ENCODE results near the gene PSG6.
"Not testable (repeated sequence)": the region's sequence is repeated elsewhere in the genome, so short reads cannot be mapped to it uniquely, and the experiment has no call there.

Gene PSG6

GRCh38 chr19:42930214-42930613, 12.5 kb upstream of the PSG6 start:
- TF ChIP-seq, protein P1, sequence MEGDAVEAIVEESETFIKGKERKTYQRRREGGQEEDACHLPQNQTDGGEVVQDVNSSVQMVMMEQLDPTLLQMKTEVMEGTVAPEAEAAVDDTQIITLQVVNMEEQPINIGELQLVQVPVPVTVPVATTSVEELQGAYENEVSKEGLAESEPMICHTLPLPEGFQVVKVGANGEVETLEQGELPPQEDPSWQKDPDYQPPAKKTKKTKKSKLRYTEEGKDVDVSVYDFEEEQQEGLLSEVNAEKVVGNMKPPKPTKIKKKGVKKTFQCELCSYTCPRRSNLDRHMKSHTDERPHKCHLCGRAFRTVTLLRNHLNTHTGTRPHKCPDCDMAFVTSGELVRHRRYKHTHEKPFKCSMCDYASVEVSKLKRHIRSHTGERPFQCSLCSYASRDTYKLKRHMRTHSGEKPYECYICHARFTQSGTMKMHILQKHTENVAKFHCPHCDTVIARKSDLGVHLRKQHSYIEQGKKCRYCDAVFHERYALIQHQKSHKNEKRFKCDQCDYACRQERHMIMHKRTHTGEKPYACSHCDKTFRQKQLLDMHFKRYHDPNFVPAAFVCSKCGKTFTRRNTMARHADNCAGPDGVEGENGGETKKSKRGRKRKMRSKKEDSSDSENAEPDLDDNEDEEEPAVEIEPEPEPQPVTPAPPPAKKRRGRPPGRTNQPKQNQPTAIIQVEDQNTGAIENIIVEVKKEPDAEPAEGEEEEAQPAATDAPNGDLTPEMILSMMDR (conservative IDR thresholded peaks at IDR 0.05; ENCODE audit: low read depth, low read length) = peak; percentile 53
- not testable (repeated sequence) for H3K4me3 ChIP-seq (ENCODE audit: low read depth, low read length)
- peak; percentile 54 for DNase-seq (ENCODE audit: low read depth)

GRCh38 chr19:42928896-42929295, 11.2 kb upstream of the PSG6 start:
- DNase-seq (ENCODE audit: low read depth) = no peak
- TF ChIP-seq, protein P1 (conservative IDR thresholded peaks at IDR 0.05; ENCODE audit: low read depth, low read length) = no peak
- H3K4me3 ChIP-seq (ENCODE audit: low read depth, low read length) = no peak overlapping the region

DNA sequence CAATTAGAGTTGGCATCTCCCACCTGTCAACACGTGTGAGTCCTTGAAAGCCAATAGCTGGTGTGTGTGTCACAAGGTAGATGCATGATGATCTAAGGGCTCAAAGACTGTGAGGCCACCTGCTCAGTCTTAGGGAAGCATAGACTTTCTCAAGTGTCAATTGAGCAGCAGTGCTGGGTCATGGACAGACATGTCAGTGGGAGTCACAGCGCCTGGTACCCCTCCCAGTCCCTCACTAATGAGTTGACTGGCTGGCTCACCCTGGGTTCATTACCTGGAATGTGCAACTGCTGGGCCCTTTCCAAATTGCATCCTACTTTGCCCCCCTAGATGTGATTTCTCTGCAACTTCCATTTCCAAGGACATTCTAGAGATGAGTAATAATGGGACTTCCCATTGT, 9.1 kb upstream of the PSG6 start:
- no peak overlapping the region for H3K4me3 ChIP-seq (ENCODE audit: low read depth, low read length)
- TF ChIP-seq, protein P1 (conservative IDR thresholded peaks at IDR 0.05; ENCODE audit: low read depth, low read length) = no peak

GRCh38 chr19:42923106-42923505, 5.4 kb upstream of the PSG6 start:
- not testable (repeated sequence) for H3K4me3 ChIP-seq (ENCODE audit: low read depth, low read length)
- TF ChIP-seq, protein P1 (conservative IDR thresholded peaks at IDR 0.05; ENCODE audit: low read depth, low read length) = peak; percentile 81
- DNase-seq (ENCODE audit: low read depth) = peak; percentile 82

More for the DNA sequence above, 9.1 kb upstream of the PSG6 start:
- DNase-seq (ENCODE audit: low read depth) = no peak

DNA sequence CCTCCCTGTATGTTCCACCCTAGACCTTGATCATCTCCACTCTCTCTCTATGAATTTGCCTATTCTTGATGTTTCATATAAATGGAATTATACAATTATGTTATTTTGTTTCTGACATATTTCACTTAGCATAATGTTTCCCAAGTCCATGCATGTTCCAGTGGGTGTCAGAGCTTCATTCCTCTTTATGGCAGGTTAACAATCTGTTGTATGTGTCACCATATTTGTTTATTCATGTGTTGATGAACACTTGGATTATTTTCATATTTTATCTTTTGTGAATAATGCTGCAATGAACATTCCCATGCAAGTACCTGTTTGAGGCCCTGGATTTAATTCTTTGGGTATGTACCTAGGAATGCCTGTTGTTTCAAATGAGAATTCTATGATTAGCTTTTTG, 3.3 kb upstream of the PSG6 start:
- not testable (repeated sequence) for H3K4me3 ChIP-seq (ENCODE audit: low read depth, low read length); DNase-seq (ENCODE audit: low read depth)

DNA sequence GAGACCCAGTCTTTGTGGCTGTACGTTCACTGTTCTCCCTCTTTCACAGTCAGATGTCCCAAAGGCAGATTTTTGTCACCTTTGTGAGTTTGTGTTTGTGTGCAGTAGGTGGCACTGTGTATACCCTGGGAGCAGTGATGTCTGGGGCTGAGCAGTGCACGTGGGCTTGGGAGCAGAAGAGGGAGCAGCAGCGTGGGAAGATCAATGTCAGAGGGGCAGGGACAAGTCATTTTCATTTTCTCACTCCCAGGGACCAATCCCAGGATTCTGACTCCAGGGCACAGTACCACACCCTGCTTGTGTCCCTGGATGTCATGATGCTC, 2.0 kb upstream of the PSG6 start:
- no peak overlapping the region for H3K4me3 ChIP-seq (ENCODE audit: low read depth, low read length)
- DNase-seq (ENCODE audit: low read depth) = peak; percentile 7
- TF ChIP-seq, protein P1 (conservative IDR thresholded peaks at IDR 0.05; ENCODE audit: low read depth, low read length) = no peak

GRCh38 chr19:42919070-42919756, 1.5 kb upstream of the PSG6 start:
- H3K4me3 ChIP-seq (ENCODE audit: low read depth, low read length) = not testable (repeated sequence)
- TF ChIP-seq, protein P1 (conservative IDR thresholded peaks at IDR 0.05; ENCODE audit: low read depth, low read length) = peak; percentile 62
- peak; percentile 15 for DNase-seq (ENCODE audit: low read depth)

DNA sequence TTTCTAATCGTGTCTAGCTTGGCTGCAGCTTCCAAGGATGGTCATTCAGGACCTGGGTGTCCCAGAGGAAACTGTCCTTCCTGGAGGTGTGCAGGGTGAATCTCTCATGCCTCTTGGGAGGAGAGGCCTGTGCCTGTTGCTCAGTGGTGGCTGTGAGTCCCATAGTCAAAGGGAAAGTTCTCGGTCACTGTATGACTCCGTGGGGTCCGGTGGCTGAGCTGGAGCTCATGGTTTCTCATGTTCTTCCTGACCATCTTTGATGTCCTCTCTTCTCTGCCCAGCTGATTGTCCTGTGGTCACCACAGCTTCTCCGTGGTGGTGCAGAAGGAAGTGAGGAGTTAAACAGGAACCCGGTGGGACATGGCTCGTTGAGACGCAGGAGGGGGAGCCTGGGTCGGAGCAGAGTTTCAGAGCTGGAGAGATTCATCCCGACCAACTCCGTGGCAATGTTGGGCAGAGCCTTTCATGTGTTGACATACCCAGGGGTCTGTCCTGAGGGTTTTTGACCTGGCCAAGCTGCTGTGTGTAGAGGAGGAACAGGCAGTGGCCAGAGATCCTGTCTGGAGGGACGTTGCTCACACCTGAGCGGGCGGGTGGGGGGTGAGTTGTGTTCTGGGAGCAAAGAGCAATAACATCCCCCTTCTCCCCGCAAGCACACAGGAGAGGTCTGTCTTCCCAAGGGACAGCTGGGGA, 829 bp upstream of the PSG6 start:
- not testable (repeated sequence) for DNase-seq (ENCODE audit: low read depth); H3K4me3 ChIP-seq (ENCODE audit: low read depth, low read length)

- H3K4me3 ChIP-seq (ENCODE audit: low read depth, low read length); DNase-seq (ENCODE audit: low read depth): not testable (repeated sequence)
Measured at GRCh38 chr19:42916931-42917330, 763 bp downstream of the PSG6 start.

DNA sequence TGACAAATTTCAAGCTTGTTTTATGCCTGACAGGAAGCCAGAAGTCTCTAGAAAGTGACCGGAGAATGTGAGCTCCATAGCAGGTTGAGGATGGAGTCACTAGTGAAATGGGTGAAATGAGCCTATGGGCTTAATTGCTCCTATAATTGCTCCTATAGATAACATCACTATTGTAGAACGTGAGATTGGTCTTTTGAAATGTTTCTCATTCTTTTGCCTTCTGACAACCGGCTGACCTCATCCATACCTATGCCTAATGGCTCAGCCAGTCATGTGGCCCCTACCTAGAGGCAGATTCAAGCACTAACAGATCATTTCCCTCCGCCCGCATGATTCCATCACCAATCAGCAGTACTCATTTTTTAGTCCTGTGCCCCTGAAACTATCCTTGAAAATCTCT, 4.2 kb downstream of the PSG6 start:
- DNase-seq (ENCODE audit: low read depth) = not testable (repeated sequence)

GRCh38 chr19:42912941-42913340, 4.8 kb downstream of the PSG6 start:
- not testable (repeated sequence) for H3K4me3 ChIP-seq (ENCODE audit: low read depth, low read length); DNase-seq (ENCODE audit: low read depth)

More for the DNA sequence above, 4.2 kb downstream of the PSG6 start:
- H3K4me3 ChIP-seq (ENCODE audit: low read depth, low read length) = not testable (repeated sequence)

DNA sequence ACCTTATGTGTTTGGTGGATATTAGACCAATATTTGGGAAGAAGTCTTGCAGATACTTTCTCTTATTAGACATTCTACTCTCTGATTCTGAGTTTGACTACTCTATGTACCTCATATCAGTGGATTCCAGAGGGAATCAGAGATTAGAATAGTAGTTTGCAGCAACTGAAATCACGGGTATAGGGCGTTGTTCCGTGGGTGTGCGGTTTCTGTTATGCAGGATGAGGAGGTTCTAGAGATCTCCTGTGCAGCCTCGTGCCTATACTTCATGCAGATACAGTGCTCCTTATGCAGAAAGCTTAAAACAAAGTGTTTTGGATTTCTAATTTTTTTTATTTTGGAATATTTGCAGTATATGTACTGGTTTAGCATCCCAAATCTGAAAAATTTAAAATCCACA, 6.0 kb downstream of the PSG6 start:
- not testable (repeated sequence) for H3K4me3 ChIP-seq (ENCODE audit: low read depth, low read length); DNase-seq (ENCODE audit: low read depth)

Data from choroid plexus epithelial cell (primary cell).